AML-193 (cell line): ENCODE measurements around the gene AMY2A.
"Not testable (repeated sequence)": the region's sequence is repeated elsewhere in the genome, so short reads cannot be mapped to it uniquely, and the experiment has no call there.

Experiments used
- DNase-seq, 2 experiments: peaks; one replicate each; lab custom pipeline; 2025; lab: John Stamatoyannopoulos, UW

AMY2A gene

DNA sequence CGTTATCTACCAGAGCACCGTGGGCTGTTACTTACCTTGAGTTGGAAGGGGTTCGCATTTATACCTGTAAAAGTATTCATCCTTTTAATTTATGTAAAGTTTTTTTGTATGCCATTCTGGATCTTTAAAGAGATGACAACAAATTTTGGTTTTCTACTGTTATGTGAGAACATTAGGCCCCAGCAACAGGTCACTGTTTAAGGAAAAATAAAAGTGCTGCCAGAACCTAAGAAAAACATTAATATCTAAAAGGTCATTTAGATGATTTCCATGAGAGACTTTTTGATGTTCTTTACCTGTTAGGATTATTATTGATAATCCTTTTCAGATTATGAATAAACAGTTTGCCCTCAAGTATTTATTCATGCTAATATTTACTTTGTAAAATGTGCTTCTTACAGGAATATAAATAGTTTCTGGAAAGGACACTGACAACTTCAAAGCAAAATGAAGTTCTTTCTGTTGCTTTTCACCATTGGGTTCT lies at the start of gene AMY2A:
Gene AMY2A, plus strand, starts transcription at position 434 of the 484 bp plus-strand sequence. Its CDS starts 14 bp downstream, at position 448.
- DNase-seq, result not testable (repeated sequence)

GRCh38 chr1:103569493-103569892 lies 47.7 kb upstream of the AMY2A start:
- DNase-seq, result no peak

DNA sequence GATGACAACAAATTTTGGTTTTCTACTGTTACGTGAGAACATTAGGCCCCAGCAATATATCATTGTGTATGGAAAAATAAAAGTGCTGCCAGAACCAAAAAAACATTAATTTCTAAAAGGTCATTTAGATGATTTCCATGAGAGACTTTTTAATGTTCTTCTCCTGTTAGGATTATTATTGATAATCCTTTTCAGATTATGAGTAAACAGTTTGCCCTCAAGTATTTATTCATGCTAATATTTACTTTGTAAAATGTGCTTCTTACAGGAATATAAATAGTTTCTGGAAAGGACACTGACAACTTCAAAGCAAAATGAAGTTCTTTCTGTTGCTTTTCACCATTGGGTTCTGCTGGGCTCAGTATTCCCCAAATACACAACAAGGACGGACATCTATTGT lies 45.9 kb upstream of the AMY2A start, which contains the start of gene AMY2B:
Gene AMY2B, plus strand, starts transcription at position 301 of the 400 bp plus-strand sequence. Its CDS starts 14 bp downstream, at position 315.
- DNase-seq, result not testable (repeated sequence)

DNA sequence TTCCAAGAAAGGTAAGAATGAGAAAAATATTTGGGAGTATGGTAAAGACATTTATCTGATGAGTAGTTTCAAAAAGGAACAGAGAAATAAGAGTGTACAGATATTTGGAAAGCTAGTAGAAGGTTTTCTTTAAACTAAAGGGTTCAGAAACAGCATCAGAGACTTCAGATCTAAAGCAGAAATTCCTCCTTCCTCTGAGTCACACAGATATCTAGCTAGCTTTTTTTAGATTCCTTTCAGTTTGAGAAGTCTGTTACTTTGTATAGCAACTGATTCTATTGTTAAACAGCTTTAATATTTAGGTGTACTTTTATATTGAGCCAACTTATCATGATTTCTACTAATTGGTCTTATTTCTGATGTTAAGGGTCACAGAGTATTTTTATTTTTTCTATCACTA lies 41.2 kb upstream of the AMY2A start:
- no peak for DNase-seq

- not testable (repeated sequence) for DNase-seq
Observed at GRCh38 chr1:103576784-103577183, 40.4 kb upstream of the AMY2A start.

DNA sequence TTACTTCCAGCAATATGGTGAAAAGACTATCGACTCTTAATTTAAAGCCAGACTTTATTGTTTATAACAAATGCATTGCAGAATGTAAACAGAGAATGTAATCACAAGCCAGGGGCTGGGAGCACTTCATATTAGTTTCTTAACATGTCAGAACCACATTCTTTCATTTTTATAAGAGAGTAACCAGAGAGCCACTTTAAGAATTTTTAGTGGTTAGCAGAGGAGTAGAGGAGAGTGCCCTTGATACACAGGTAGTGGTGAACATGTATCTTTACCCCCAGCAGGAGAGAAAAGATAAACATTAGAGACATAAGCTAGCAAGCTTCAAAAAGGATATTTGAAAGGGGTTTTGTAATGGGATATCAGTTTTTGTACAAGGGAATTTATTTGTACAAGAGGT lies 34.8 kb upstream of the AMY2A start:
- DNase-seq, result no peak

- no peak for DNase-seq
Observed at GRCh38 chr1:103583887-103584286, 33.3 kb upstream of the AMY2A start.

DNA sequence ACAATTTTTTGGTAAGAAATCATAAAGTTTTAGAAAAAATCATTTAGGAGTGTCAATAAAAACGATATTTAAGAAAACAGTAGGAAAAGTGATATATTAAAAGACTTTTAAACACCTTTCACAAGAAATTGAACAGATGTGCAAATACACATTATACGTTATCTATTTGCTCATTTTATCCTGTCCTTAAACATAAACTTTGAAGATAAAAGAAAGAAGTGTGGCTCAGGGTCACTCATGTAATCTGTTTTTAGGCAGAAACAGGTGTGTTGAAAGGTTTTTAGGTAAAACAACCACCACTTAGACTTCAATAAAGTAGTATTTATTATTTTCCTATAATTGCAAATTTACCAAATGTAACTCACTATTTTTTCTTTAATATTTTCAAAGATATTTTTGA lies 32.7 kb upstream of the AMY2A start:
- no peak for DNase-seq

GRCh38 chr1:103602740-103603139 lies 14.5 kb upstream of the AMY2A start:
- DNase-seq, result not testable (repeated sequence)

- DNase-seq, result no peak
Observed at GRCh38 chr1:103616362-103616761, 865 bp upstream of the AMY2A start.

DNA sequence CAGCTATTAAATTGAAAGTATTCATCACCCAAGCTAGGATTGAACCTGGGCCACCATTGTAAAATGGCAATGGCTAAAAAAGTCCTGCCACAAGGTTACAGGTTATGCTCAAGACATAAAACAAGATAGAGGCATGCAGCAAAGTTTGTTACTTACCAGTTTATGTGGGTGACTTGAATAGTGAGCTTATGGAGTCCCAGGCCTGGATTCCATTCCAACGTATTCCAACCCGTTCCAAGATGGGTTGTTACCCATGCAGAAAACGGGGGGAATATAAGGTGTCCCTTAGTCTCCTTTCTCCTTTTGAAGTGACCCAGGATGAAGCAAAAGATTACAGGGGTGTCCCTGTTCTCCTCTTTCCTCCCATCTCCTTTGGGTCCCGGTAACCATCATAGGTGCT lies 10.2 kb downstream of the AMY2A start:
- DNase-seq, result not testable (repeated sequence)

- not testable (repeated sequence) for DNase-seq
Observed at GRCh38 chr1:103641194-103641593, 24.0 kb downstream of the AMY2A start.

DNA sequence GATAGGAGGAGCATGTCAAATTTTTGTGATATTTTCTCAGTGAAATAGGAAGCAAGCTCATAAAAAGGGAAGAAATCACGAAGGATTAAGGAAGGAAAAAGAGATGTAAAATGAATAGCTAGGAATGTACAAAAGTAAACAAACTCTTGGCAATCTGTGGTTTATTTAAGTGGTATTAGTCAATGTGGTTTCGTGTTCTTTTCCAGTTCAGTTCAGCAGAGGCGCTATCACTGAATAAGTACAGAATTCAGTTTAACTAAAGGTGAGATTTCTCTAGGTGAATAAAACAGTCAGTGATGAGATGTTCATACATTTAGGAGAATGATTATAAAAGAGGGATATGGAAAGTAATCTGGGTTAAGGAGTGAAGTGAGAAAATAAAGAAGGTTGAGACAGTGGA lies 26.7 kb downstream of the AMY2A start:
- DNase-seq, result not testable (repeated sequence)

- DNase-seq, result not testable (repeated sequence)
Observed at GRCh38 chr1:103650305-103650704, 33.1 kb downstream of the AMY2A start.

DNA sequence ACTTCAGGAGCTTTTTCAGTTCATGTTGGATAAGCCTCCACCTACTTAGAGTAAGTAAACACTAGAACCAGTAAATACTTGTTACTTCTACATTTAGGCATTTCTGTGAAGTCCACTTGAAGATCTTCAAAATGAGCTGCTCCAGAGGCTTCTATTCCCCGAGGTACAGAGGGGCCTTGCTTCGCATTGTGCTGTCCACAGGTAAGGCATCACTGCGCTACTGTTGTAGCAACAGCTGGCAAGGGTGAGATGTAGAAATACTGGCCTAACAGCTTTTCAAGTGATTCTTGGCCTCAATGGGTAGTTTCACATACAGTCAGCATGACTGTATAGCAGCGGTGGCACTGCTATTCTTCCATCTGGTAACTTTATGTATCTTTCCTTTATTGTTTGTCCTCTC lies 33.7 kb downstream of the AMY2A start:
- DNase-seq, result not testable (repeated sequence)

- DNase-seq, result not testable (repeated sequence)
Observed at GRCh38 chr1:103654133-103654532, 36.9 kb downstream of the AMY2A start.

DNA sequence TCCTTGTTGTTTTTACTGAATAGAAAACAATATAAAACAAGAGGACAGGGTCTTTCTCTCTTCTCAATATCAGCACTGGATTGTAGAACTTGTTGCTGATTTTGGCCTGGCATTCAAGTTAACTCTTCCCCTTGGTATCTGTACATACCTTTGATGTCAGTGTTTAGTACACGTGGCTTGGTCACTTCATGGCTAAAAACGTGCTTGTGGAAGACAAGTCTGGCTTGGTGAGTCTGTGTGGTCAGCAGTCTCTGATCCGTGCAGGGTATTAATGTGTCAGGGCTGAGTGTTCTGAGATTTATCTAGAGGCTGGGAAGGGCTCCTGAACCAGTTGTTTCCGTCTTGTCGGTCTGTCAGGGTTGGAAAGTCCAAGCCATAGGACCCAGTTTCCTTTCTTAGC lies 38.2 kb downstream of the AMY2A start, which contains the start of gene AMY1A:
Gene AMY1A, plus strand, starts transcription at position 301 of the 400 bp plus-strand sequence. CDS start 571 bp downstream, outside the sequence.
- DNase-seq, result not testable (repeated sequence)
